BJ (cell line): ENCODE data around the gene S1PR1. TPM values are rescaled to one million over a fixed set of nuclear protein-coding genes. Genes with fewer than 3 reads are reported as not detected.
"Not testable (repeated sequence)": the region's sequence is repeated elsewhere in the genome, so short reads cannot be mapped to it uniquely, and the experiment has no call there.

Experiments
- CTCF ChIA-PET: fragments of 350-600 bp; formaldehyde crosslinking; extraction: SDS; loops from one replicate; lab custom pipeline; 2021; ENCODE audit warnings: antibody characterized with exemption, inconsistent platforms; lab: Yijun Ruan, JAX
- POLR2A ChIA-PET: fragments of 300-600 bp; sonication (Branson Sonifier 250); formaldehyde crosslinking; extraction: SDS; loops from one replicate; lab custom pipeline; 2021; ENCODE audit warnings: antibody characterized with exemption; lab: Charles Lee
- DNase-seq: peaks from one replicate; pipeline ENCODE4 v3.0.0-alpha.2; 2011; ENCODE audit warnings: low read depth
- H3K27me3 ChIP-seq: 2 replicates; pipeline ENCODE4 v1.6.0; 2011; ENCODE audit warnings: low read length; ENCODE audit not compliant: control insufficient read depth, insufficient read depth
- H3K36me3 ChIP-seq: 2 replicates; pipeline ENCODE4 v1.5.1; 2011; ENCODE audit warnings: low read length; ENCODE audit not compliant: control insufficient read depth, insufficient read depth
- H3K4me3 ChIP-seq: 2 replicates; pipeline ENCODE4 v1.5.1; 2011; ENCODE audit warnings: low read depth, mild to moderate bottlenecking, control low read depth, low read length
- CTCF ChIP-seq: IDR thresholded peaks from 2 replicates; pipeline ENCODE4 v1.5.1; 2011; ENCODE audit warnings: low read depth, mild to moderate bottlenecking, control low read depth, inconsistent platforms, low read length, moderate library complexity; ENCODE audit not compliant: insufficient read depth
- polyA plus RNA-seq: library from polyadenylated mRNA; depleted of rRNA; stranded (reverse); fragments of >200 nt; gene quantifications from 2 replicates; pipeline ENCODE4 v1.2.3, GENCODE V29; 2011

Gene S1PR1
- polyA plus RNA-seq, 1 experiment: 12.2 TPM

GRCh38 chr1:101207891-101208290, 28.9 kb upstream of the S1PR1 start:
- CTCF ChIA-PET: interaction anchor here (1.0 kb wide), 1 partner anchor 31 kb away, joined by 4 read pairs; no protein-coding TSS in a partner anchor
- DNase-seq: no peak
- POLR2A ChIA-PET: no interaction called here
- Histone ChIP-seq H3K27me3 (no peaks in the 10 kb centered on the region), H3K36me3 (no peaks in the 10 kb centered on the region), H3K4me3 (no peak overlapping the region)
- TF ChIP-seq CTCF: no peak

GRCh38 chr1:101215363-101216011, 21.3 kb upstream of the S1PR1 start:
- CTCF ChIA-PET: interaction anchor here (0.6 to 1.1 kb wide), 3 partner anchors 13 to 15 kb away, joined by 3 read pairs; no protein-coding TSS in a partner anchor
- Histone ChIP-seq H3K36me3 (no peaks in the 10 kb centered on the region), H3K4me3 (no peak overlapping the region), H3K27me3 (no peaks in the 10 kb centered on the region)
- POLR2A ChIA-PET: interaction anchor here (0.5 kb wide), 1 partner anchor 18 kb away, joined by 3 read pairs; no protein-coding TSS in a partner anchor
- DNase-seq: no peak
- TF ChIP-seq CTCF: no peak

GRCh38 chr1:101216623-101217022, 20.2 kb upstream of the S1PR1 start:
- no peaks in the 10 kb centered on the region for H3K36me3 ChIP-seq
- ChIA-PET CTCF (interaction anchor here (0.6 kb wide), 1 partner anchor 18 kb away, joined by 3 read pairs; no protein-coding TSS in a partner anchor), POLR2A (no interaction called here)
- no peak overlapping the region for H3K4me3 ChIP-seq
- no peaks in the 10 kb centered on the region for H3K27me3 ChIP-seq
- DNase-seq: no peak
- TF ChIP-seq CTCF: no peak

- Histone ChIP-seq H3K4me3 (no peak overlapping the region), H3K36me3 (no peaks in the 10 kb centered on the region), H3K27me3 (no peaks in the 10 kb centered on the region)
- ChIA-PET CTCF (interaction anchor here (0.5 to 0.6 kb wide), 2 partner anchors 17 to 30 kb away, joined by 3 read pairs; no protein-coding TSS in a partner anchor), POLR2A (no interaction called here)
- no peak for TF ChIP-seq CTCF
- DNase-seq: no peak
Observed at GRCh38 chr1:101217148-101217547, 19.7 kb upstream of the S1PR1 start.

- H3K27me3 ChIP-seq, POLR2A ChIA-PET, H3K36me3 ChIP-seq, H3K4me3 ChIP-seq, CTCF ChIA-PET, DNase-seq: not testable (repeated sequence)
Observed at GRCh38 chr1:101218968-101219367, 17.9 kb upstream of the S1PR1 start.
